KG1 (cell line): ENCODE results near the gene B4GALNT3.

Experiments
- DNase-seq: peaks from one replicate; lab custom pipeline; 2025; lab: John Stamatoyannopoulos, UW

Gene B4GALNT3

DNA sequence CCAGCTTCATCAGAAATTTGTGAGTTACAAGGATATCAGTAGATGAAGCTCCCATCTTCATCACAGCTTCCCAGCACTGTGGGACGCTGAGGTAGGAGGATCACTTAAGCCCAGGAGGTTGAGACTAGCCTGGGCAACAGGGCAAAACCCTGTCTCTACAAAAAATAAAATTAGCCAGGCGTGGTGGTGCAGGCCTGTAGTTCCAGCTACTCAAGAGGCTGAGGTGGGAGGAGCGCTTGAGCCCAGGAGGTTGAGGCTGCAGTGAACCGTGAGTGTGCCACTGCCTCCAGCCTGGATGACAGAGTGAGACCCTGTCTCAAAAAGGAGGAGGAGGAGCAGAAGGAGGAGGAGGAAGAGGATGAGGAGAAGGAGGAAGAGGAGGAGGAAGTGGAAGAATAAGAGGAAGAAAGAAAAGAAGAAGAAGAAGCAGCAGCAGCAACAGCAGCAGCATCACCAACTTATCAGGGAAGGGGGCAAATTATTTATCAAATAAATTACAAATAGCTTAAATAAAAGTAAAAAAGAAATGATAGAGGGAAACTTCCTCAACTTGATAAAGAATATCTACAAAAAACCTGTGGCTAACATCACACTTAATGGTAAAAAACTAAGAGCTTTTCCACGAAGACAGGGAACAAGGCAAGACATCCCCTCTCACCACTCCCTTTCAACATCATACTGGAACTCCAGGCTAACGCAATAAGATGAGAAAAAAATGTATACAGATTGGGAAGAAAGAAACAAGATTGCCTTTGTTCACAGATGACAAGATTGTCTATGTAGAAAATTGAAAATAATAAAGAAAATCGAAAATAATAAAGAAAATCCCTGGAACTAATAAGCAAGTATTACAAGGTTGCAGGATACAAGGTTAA, 133.9 kb downstream of the B4GALNT3 start:
- DNase-seq, result no peak

DNA sequence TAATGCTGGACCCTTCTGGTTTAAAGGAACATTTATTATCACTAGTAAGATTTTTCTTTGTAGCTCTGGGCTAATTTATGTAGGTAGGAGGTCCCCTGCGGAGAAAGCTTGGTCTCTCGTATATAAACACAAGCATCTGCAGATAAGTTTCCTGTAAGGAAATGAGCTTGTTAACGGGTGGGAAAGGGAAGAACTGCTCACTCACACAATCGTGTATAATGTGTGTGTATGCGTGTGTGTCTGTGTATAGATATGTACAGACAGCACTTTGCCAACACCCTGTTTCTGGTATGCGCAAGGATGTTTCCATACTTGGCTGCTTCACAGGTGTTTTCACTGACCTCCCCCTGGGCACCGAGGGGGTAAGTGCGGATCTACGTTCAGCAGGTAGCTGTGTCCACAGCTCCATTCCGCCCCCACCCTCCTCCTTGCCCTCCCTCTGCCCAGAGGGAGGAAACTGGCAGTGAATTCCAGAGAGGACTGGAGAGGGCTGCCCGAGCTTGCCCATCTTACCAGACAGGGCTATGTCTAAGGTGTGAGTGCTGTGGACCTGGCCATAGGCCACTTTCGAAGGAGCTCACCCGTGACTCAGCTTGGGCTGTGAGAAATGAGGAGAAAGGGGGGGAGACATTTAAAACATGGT, 138.3 kb downstream of the B4GALNT3 start:
- DNase-seq, result no peak

DNA sequence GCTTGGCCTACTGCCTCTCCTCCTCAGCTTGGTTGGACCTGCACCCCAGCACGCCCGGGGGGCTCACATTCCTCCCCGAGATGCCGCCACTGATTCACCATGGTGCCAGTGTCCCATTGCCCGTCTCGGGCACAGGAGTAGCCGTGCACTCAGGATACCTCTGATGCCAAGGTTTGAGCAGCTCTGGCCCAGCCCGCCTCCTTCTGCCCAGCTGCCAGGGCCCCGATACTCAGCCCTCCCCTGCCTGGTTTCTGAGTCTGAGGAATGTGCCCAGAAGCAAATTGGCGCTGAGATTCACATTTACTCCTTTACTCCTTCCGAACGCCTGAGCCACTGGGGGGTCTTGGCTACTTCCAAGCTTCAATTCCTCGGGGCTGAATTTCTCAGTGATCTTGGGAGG, 140.0 kb downstream of the B4GALNT3 start:
- DNase-seq, result no peak

DNA sequence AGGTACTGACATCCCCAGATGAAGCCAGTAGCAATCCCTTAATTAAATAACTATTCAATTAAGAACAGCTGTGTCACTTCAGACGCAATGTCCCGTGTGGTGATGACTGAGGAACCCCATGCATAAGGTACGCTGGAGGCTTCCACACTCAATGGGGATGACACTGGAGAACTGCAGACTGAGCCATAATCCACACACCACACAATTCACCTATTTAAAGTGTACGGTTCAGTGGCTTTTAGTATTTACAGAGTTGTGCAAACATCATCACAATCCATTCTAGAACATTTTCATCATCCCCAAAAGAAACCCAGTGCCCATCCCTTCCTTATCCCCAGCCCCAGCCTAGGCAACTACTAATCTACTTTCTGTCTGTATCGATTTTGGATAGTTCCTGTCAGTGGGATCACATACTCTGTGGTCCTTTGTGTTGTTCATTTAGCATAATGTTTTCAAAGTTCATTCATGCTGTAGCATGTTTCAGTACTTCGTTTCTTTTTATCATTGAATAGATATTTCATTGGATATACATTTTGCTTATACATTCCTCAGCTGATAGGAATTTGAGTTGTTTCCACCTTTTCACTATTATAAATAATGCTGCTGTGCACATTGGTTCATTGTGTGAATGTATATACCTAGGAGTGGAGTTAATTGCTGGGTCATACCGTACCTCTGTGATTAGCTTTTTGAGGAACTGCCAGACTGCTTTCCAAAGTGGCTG, 142.4 kb downstream of the B4GALNT3 start:
- DNase-seq, result no peak

DNA sequence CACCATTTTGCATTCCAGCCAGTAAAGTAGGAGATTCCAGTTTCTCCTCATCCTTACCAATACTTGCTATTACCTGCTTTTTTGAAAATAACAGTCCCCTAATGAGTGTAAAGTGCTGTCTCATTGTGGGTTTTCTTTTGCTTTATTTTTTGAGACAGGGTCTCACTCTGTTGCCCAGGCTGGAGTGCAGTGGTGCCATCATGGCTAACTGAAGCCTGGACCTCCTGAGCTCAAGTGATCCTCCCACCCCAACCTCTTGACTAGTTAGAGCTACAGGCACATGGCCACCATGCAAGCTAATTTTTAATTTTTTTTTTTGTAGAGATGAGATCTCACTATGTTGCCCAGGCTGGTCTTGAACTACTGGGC, 142.9 kb downstream of the B4GALNT3 start:
- DNase-seq, result no peak

DNA sequence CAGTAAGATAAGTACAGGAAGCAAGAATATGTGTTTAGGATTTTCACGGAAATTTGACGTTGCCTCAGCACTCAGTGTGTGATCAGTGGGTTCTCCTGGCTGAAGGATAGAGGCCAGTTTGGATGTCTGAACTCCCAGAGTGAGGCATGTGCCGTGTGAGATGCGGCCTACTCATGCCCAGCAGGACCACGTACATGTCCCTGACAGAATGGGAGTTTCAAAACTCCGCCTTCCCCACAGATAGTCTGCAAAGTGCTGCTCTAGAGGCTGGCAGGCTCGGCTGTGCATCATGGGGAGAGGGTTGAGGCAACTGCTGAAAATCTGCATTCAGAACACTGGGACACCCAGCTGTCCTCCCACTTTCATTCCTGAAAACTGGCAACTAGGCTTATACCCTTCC, 145.2 kb downstream of the B4GALNT3 start:
- no peak for DNase-seq

DNA sequence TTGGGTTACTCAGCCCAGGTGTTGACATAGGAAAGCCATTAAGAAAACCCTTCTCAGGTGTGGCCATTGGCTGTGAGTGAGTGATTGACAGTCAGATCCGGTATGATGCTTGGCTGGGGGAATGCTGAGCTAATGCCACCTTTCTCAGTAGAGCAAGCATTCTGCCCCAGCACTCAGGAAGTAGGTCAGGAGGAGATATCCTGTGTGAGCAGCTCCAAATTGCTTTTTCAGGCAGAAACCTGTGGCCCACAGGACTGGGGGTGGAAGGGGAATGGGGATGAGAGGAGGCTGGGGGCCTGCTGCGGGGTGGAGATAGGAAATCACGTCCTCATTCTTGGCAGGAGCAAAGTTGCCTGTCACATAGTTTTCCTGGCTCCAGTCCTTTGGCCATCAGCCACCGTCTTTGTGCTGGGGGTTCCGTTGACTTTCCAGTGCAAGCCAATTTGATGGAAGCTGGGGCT, 147.8 kb downstream of the B4GALNT3 start:
- no peak for DNase-seq

DNA sequence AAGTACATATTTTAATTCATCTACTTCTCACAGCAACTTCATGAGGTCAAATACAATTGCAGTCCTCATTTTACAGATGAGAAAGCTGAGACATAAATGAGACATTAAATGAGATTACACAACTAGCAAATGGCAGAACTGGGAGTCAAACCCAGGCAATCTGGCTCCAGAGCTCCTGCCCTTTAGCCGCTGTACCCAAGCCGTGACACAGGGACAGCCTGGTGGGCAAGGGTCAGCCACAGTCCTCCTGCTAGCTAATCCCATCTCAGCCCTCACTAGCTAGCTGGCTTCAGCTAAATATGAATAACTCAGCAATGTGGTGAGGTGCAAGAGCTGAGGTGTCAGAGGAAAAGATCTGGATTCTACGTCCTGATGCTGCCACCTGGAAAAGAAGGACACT, 148.7 kb downstream of the B4GALNT3 start:
- no peak for DNase-seq

DNA sequence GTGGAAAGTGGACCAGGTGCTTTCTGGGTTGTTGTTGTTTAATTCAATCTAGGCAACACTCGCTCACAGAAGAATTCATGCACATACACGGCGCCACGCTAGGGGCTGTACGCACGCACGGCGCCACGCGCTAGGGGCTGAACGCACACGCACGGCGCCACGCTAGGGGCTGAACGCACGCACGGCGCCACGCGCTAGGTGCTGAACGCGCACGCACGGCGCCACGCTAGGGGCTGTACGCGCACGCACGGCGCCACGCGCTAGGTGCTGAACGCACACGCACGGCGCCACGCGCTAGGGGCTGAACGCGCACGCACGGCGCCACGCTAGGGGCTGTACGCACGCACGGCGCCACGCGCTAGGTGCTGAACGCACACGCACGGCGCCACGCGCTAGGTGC, 149.2 kb downstream of the B4GALNT3 start:
- no peak for DNase-seq

DNA sequence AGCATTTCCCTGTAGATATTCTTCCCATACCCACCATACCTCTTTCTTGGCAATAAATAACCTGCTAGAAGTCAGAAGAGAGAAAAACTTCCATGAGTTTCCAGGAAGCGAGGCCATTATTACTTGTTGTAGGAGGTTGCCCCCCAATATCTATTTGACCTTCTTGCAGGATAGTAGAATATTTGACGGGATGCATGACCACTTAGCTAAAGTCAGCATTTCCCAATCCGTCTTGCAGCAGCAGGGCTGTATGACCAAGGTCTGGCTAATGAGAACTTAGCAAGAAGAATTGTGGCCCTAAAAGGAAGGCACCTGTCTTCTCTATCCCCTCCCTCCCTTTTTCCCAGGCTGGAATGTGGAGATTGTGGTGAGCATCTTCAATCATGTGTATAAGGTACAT, 152.0 kb downstream of the B4GALNT3 start:
- no peak for DNase-seq

DNA sequence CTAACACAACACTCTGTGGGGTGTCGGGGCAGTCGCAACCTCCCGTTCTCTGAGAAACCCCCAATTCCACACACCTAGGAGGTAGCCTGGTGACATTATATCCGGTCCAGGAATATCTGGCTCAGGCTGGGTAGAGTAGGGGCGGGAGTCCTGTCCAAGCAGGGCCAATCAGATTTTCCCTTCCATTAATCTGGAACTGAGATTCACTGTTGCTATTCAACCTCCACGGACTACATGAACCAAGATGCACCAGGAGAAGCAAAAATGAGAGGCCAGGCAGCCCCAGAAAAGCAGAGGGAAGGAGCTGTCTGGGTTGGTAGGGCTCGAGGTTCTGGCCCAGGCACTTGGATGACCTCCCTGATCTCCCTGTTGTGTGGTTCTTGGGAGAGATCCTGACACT, 152.6 kb downstream of the B4GALNT3 start:
- DNase-seq, result no peak

DNA sequence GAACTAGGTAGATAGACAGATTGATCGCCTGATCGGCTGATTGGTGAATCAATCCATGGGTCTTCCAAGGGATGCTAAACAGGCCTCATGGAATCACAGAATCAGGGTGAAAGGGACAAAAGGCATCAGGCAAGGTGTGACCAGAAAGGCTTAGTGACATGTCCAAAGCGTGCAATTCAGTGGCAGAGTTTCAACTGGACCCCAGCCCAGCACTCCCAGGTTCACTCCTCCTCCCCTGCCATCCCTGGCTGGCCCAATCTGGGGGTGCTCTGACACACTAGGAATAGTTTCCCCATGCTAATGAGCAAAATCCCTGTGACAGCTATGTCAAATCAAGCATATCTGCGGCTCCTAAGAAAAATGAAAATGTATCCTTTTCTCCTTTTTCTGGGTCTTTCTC, 153.1 kb downstream of the B4GALNT3 start:
- DNase-seq, result no peak
